Measurements from ENCODE around the gene PRR22. TPM values are rescaled to one million over a fixed set of nuclear protein-coding genes. Genes with fewer than 3 reads are reported as not detected.

PRR22 gene
- total and polyA plus RNA-seq, 9 of the 15 experiments (the other 6 are each of a cell fraction or from before 2014, with no cell fraction given) = 0.03 to 12.0 (median 2.0) TPM; not detected in 1

GRCh38 chr19:5827891-5828660, 43.5 kb upstream of the PRR22 start (continued):
- TF ChIP-seq ZC3H11A (IDR thresholded peaks at IDR 0.05; ENCODE audit: low read depth, low read length) (0 out of 2 replicates have a peak, but pooled peaks have one; percentile 49), RERE (CRISPR knock-in tag; IDR thresholded peaks at IDR 0.05; ENCODE audit: borderline replicate concordance) (no peak), SIN3A (IDR thresholded peaks at IDR 0.05; ENCODE audit: borderline replicate concordance in 2 of 2, control insufficient read depth in 1 of 2, low read depth in 2 of 2, low read length in 2 of 2) (peak in 1 of 2 experiments; percentile 28; a peak in 1 of 4 replicates), HBP1 (CRISPR knock-in tag; IDR thresholded peaks at IDR 0.05) (peak; percentile 94), SMAD1 (IDR thresholded peaks at IDR 0.05; ENCODE audit: low read depth, low read length, partially characterized antibody) (peak; percentile 71), NR2C2 (CRISPR knock-in tag; IDR thresholded peaks at IDR 0.05) (no peak), NR2C2 (tag; IDR thresholded peaks at IDR 0.05) (peak; percentile 86), POLR2B (IDR thresholded peaks at IDR 0.05; ENCODE audit: low read depth, partially characterized antibody) (peak; percentile 99), HMGXB4 (CRISPR knock-in tag; IDR thresholded peaks at IDR 0.05) (peak; percentile 84), BRD9 (IDR thresholded peaks at IDR 0.05; ENCODE audit: low read depth, partially characterized antibody) (peak; percentile 70), NR1H2 (CRISPR knock-in tag; IDR thresholded peaks at IDR 0.05) (peak; percentile 24; the same call in 1 of the 2 replicates), ZNF717 (CRISPR knock-in tag; IDR thresholded peaks at IDR 0.05) (no peak), POLR2A (conservative IDR thresholded peaks at IDR 0.05) (peak; percentile 99), CCNT2 (IDR thresholded peaks at IDR 0.05; ENCODE audit: borderline replicate concordance, extremely low read depth, insufficient read length, low read depth, low read length) (peak; percentile 56), MXI1 (IDR thresholded peaks at IDR 0.05; ENCODE audit: low read depth, low read length) (peak; percentile 82; the same call in 1 of the 2 replicates), NFXL1 (CRISPR knock-in tag; IDR thresholded peaks at IDR 0.05) (peak; percentile 73; the same call in 1 of the 2 replicates), PHB (CRISPR knock-in tag; IDR thresholded peaks at IDR 0.05) (0 out of 2 replicates have a peak, but pooled peaks have one; percentile 40), CEBPG (CRISPR knock-in tag; IDR thresholded peaks at IDR 0.05) (peak; percentile 79), CEBPG (tag; conservative IDR thresholded peaks at IDR 0.05 in 1 of 2, IDR thresholded peaks at IDR 0.05 in 1 of 2) (peak; percentile 50 to 72; a peak in 3 of 4 replicates)

Data from K562 (cell line).